Measurements from ENCODE around the gene MRC1.
"Not testable (repeated sequence)": the region's sequence is repeated elsewhere in the genome, so short reads cannot be mapped to it uniquely, and the experiment has no call there.

DNA sequence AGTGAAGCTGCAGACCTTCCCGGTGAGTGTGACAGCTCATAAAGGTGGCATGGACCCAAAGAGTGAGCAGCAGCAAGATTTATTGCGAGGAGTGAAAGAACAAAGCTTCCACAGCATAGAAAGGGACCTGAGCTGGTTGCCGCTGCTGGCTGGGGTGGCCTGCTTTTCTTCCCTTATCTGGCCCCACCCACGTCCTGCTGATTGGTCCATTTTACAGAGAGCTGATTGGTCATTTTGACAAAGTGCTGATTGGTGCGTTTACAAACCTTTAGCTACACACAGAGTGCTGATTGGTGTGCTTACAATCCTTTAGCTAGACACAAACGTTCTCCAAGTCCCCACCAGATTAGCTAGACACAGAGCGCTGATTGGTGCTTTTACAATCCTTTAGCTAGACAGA lies 141.1 kb downstream of the MRC1 start:
- not testable (repeated sequence) for TF ChIP-seq EZH2 (IDR thresholded peaks at IDR 0.05; ENCODE audit: insufficient read depth, poor library complexity, severe bottlenecking); EZH2phosphoT487 (IDR thresholded peaks at IDR 0.05; ENCODE audit: insufficient read depth, low read depth)
